Activated CD4-positive, alpha-beta T cell treated with anti-CD3 and anti-CD28 coated beads for 1 hour (primary cell): Measurements from ENCODE around the gene RANBP17.
"Not testable (repeated sequence)": the region's sequence is repeated elsewhere in the genome, so short reads cannot be mapped to it uniquely, and the experiment has no call there.

Experiments used
- DNase-seq: peaks from one replicate; pipeline ENCODE4 v3.0.0-alpha.2; 2020

Gene RANBP17

GRCh38 chr5:170861917-170862766 lies at the start of gene RANBP17:
RANBP17 (plus strand) TSS chr5:170862018.
- no peak for DNase-seq

GRCh38 chr5:170813231-170813630 lies 48.6 kb upstream of the RANBP17 start:
- DNase-seq, result no peak

- DNase-seq, result no peak
Measured at GRCh38 chr5:170817195-170817594, 44.6 kb upstream of the RANBP17 start.

GRCh38 chr5:170818232-170818631 lies 43.6 kb upstream of the RANBP17 start:
- DNase-seq, result no peak

DNA sequence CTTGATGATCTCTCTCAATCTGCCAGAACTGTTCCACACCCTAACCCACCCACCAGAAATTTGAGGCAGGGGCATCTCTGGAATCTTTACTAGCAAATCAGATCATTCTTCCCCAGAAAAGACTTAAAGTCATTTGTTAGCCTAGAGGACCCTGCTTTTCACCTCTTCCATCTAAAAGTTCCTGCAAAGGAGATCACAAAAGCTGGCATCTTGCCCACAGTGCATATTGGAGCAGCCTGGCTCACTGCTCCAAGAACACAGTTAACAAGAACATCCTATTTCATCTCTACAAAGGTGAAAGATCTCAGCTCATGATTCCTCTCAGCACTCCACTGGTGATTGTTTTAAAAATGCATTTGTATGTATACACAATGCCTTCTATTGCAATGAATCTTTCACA lies 42.0 kb upstream of the RANBP17 start:
- no peak for DNase-seq

- DNase-seq, result no peak
Measured at GRCh38 chr5:170821257-170821800, 40.5 kb upstream of the RANBP17 start.

DNA sequence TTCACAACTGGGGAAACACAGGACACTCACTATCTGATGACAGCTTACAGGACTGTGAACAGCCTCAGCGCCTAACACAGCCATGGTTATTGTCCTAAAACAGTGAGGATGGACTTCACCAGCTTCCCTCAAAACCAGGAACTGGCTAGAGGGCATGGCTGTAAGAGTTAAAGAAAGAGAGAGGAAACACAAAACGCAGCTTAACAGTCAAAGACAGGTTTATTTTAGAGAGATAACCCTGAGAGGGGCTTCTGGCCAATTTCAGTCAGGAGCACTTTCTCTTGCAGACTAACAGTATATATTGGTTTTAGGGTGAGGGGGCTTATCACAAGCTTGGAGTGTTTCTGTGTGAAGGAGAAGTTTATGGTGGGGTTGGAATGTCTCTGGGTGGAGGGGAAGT lies 35.7 kb upstream of the RANBP17 start:
- DNase-seq, result no peak

DNA sequence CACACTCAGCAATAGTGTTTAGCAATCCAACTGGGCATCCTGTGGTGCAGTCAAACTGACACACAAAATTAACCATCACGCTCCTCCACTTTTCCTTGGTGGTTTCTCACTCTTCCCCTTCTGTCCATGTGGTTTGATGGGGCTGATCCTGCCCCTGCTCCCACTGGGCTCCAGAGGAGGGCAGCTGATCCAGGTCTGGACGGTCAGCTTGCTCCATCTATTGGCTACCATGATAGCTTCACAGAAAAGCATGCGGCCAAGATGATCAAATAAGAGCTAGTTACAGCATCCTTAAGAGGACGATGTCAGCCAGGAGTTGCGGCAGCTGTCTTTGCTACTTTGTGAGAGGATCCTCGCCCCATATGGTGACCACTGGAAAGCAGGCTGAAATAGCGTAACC lies 29.6 kb upstream of the RANBP17 start:
- DNase-seq, result no peak

DNA sequence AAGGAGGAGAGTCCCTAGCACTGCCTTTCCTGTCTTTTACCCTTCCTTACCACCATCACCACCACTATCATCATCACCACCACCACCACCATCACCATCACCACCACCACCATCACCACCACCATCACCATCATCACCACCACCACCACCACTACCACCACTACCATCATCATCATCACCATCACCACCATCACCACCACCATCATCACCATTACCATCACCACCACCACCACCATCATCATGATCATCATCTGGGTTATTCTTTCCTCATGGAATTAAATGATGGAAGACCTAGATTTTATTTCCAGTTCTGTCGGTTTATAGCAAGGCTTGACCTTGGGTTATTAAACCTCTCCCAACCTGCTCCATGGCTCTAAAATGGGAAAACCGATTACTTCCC lies 27.8 kb upstream of the RANBP17 start:
- not testable (repeated sequence) for DNase-seq

- no peak for DNase-seq
Measured at GRCh38 chr5:170836226-170836625, 25.6 kb upstream of the RANBP17 start.

GRCh38 chr5:170843870-170844269 lies 17.9 kb upstream of the RANBP17 start:
- no peak for DNase-seq

GRCh38 chr5:170844651-170845050 lies 17.2 kb upstream of the RANBP17 start:
- no peak for DNase-seq

- no peak for DNase-seq
Measured at GRCh38 chr5:170846416-170846815, 15.4 kb upstream of the RANBP17 start.

GRCh38 chr5:170846846-170847245 lies 15.0 kb upstream of the RANBP17 start:
- DNase-seq, result no peak

GRCh38 chr5:170848033-170848432 lies 13.8 kb upstream of the RANBP17 start:
- DNase-seq, result no peak

GRCh38 chr5:170849374-170849773 lies 12.4 kb upstream of the RANBP17 start:
- no peak for DNase-seq

DNA sequence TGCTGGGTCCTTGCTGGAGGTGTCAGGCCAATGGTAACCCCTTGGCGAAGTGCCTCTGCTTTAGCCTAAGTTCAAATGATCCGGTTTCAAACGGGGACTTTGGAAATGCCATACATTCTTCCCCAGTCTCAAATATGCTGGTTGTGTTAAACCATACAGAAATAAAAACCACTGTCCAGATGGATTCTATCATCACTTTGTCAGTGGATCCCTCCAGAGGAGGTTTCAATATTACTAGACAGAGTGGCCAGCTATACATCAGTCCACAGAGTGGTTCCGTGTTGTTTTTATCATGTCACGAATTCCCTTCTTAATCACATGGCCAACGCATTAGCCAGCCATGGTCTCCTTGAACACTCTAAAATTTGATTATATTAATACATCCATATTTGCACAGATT lies 7.3 kb upstream of the RANBP17 start:
- no peak for DNase-seq

GRCh38 chr5:170857066-170857465 lies 4.8 kb upstream of the RANBP17 start:
- no peak for DNase-seq

- DNase-seq, result no peak
Measured at GRCh38 chr5:170860415-170860814, 1.4 kb upstream of the RANBP17 start.

DNA sequence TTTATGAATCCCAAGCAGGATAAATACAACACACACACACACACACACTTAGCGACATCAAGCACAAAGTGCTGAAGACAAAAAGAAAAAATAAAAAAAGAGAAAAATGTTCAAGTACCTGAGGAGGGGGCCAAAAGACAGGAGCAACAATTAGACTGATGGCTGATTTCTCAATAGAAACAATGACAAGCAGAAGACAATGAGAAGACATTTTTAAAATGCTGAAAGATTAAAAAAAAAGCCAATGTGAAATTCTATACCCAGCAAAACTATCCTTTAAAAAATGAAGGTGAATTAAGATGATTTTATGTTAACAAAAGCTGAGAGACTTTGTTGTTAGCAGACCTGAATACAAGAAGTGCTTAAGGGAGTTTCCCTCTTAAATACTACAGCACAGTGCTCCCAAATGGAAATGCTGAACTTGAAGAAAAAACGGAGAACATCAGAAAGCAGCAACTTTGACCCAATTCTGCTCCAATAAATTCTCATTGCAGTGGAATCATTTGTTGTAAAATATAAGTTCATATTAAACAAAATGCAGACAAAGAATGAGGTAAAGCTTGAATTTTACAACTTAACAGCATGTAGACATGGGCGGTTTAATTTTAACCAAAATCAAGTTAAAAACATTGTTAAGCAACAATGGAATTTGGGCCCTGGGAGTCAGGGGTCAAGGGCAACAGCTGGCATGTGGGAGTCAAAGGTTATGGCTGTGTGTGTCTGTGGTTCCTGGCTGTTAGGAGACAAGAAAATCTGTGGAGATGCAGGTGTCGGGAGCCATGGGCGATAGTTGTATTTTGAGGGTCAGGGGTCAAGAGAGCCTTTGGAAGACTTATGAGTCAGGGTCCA lies 776 bp upstream of the RANBP17 start:
- no peak for DNase-seq

DNA sequence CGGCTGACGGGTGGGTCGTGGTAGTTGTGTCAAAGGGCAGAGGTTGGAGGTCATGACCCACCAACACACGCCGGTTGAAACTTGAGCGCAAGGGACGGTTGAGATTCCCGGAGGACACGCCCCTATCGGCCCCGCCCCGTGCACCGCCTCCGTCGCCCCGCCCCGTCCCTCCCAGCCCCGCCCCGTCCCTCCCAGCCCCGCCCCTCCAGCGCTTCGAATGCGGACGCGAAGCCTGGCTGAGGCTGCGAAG lies 226 bp upstream of the RANBP17 start:
- no peak for DNase-seq

- DNase-seq, result no peak
Measured at GRCh38 chr5:170863646-170864045, 1.8 kb downstream of the RANBP17 start.

GRCh38 chr5:170865622-170866021 lies 3.8 kb downstream of the RANBP17 start:
- no peak for DNase-seq

DNA sequence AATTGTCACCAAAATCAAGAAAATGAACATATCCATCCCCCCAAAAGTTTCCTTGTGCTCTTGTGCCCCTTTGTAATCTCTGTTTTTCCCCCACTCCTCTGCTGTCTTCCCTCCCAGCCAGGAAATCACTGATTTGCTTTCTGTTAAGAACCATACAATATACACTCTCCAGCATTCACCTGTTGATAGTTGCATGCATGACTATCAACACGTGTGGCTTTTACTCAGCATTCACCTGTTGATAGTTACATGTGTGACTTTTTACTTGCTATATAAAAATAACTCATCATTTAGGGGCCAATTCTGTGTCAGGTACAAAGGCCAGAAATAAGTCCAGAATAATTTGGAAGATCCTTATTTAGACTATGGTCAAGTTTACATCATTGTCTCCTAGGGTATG lies 6.0 kb downstream of the RANBP17 start:
- DNase-seq, result no peak
